ENCODE measurements around the gene PCBD1. TPM values are rescaled to one million over a fixed set of nuclear protein-coding genes. Genes with fewer than 3 reads are reported as not detected.
A peak's percentile ranks its signal among the peaks of the same experiment; 100 is the strongest.

PCBD1 gene
- total RNA-seq, 1 donor from 2014 or later = 36.6 TPM

GRCh38 chr10:70886921-70887665 is 1.3 kb downstream of the PCBD1 start:
- H3K4me1 Mint-ChIP-seq (ENCODE audit: unreplicated experiment) = peaks cover 21% of the 10 kb centered on the region
- peaks cover 14% of the 10 kb centered on the region for H3K36me3 Mint-ChIP-seq (ENCODE audit: unreplicated experiment)
- H3K4me3 Mint-ChIP-seq (ENCODE audit: unreplicated experiment) = peak overlapping the region; percentile 77
- no peak overlapping the region for H3K27ac Mint-ChIP-seq (ENCODE audit: unreplicated experiment)
- no peaks in the 10 kb centered on the region for H3K9me3 Mint-ChIP-seq (ENCODE audit: unreplicated experiment)
- DNase-seq (ENCODE audit: extremely low spot score, unreplicated experiment) = no peak
- no peak for TF ChIP-seq CTCF (IDR thresholded peaks at IDR 0.05)
- H3K27me3 Mint-ChIP-seq (ENCODE audit: unreplicated experiment) = no peaks in the 10 kb centered on the region

DNA sequence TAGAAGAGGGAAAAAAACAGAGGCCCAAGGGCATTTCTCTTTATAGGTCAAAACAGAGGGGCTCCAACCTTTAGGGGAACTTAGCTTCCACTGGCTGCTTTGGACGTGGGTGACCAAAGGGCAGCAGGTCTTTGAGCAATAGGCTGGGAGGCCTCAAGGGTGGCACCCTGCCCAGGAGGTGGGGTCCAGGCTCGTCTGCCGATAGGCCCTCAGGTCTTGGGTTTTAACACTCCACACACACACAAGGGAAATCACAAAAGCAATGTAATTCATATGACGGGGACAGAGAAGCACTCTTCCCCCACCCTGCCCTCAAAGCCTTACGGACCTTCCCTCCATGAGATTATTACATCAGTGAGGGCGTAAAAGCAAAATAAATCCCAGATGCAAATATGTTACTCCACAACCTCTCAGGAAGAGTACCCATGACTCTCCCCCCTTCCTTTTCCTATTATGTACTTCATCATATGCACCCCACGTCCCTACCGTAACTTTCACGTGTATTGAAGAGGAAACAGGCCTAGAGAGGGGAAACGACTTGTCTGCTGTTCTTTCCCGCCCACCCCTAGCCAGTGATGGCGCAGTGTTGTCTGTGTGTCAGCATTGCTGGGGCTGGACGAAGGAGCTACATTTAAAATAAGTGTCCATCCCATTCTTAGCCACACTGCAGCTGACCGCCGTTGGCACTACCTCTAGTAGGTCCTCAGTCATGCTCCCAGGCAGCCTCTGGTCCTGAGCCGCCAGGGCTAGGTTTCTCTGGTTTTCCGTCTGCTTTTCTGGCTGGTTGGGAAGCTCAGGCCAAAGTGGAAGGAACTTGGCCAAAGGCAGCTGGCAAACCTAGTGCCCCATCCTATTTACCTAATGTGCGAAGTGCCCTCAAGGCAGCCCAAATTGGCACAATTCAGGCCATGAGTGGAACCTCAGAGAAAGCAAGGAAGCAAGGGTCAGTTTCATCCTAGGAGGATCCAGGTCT is 2.1 kb downstream of the PCBD1 start:
- TF ChIP-seq CTCF (IDR thresholded peaks at IDR 0.05) = no peak
- Mint-ChIP-seq H3K27me3 (ENCODE audit: unreplicated experiment) (no peaks in the 10 kb centered on the region), H3K27ac (ENCODE audit: unreplicated experiment) (no peak overlapping the region), H3K4me1 (ENCODE audit: unreplicated experiment) (peaks cover 12% of the 10 kb centered on the region), H3K9me3 (ENCODE audit: unreplicated experiment) (no peaks in the 10 kb centered on the region), H3K36me3 (ENCODE audit: unreplicated experiment) (peaks cover 14% of the 10 kb centered on the region), H3K4me3 (ENCODE audit: unreplicated experiment) (no peak overlapping the region)
- no peak for DNase-seq (ENCODE audit: extremely low spot score, unreplicated experiment)

DNA sequence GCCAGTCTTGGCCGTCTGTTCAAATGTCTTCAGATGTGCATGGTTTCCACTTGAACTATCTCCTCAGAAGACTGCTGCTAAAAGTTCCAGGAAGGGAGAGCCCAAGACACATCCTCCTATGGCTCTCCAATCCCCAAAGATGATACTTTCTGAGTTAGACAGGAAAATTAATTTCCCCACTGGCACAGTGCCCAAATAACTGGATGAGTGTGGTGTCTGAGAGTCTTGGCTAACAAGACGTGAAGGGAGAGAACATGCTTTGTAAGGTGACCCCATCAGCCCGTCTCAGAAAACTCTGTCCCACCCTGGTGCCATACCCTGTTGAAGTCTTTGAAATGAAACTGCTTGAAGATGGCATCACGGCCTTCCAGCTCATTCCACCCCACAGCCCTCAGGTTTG is 2.9 kb downstream of the PCBD1 start:
- H3K27ac Mint-ChIP-seq (ENCODE audit: unreplicated experiment) = no peak overlapping the region
- H3K36me3 Mint-ChIP-seq (ENCODE audit: unreplicated experiment) = peaks cover 14% of the 10 kb centered on the region
- TF ChIP-seq CTCF (IDR thresholded peaks at IDR 0.05) = no peak
- H3K4me3 Mint-ChIP-seq (ENCODE audit: unreplicated experiment) = no peak overlapping the region
- no peak for DNase-seq (ENCODE audit: extremely low spot score, unreplicated experiment)
- peaks cover 11% of the 10 kb centered on the region for H3K4me1 Mint-ChIP-seq (ENCODE audit: unreplicated experiment)
- H3K9me3 Mint-ChIP-seq (ENCODE audit: unreplicated experiment) = no peaks in the 10 kb centered on the region
- H3K27me3 Mint-ChIP-seq (ENCODE audit: unreplicated experiment) = no peaks in the 10 kb centered on the region

DNA sequence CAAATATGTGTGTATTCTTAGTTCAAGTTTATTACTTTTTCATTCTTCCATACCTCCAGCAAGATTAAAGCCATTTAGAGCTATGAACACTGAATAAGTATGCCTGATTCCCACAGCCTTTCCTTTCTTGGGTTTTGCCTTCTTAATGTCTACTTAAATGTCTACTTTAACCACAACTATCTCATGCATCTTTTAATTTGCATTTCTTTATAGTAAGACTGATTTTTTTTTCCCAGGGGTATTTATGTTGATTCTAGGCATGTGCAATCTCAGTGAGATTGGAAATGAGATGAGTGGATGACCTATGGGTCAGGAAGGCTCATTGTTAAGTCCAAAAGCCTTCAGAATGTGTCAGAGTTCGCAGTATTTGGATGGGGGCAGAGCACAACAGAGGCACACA is 3.6 kb downstream of the PCBD1 start:
- peaks cover 14% of the 10 kb centered on the region for H3K36me3 Mint-ChIP-seq (ENCODE audit: unreplicated experiment)
- H3K27ac Mint-ChIP-seq (ENCODE audit: unreplicated experiment) = no peak overlapping the region
- no peak for DNase-seq (ENCODE audit: extremely low spot score, unreplicated experiment)
- TF ChIP-seq CTCF (IDR thresholded peaks at IDR 0.05) = no peak
- H3K9me3 Mint-ChIP-seq (ENCODE audit: unreplicated experiment) = no peaks in the 10 kb centered on the region
- no peak overlapping the region for H3K4me3 Mint-ChIP-seq (ENCODE audit: unreplicated experiment)
- H3K4me1 Mint-ChIP-seq (ENCODE audit: unreplicated experiment) = peaks cover 11% of the 10 kb centered on the region
- H3K27me3 Mint-ChIP-seq (ENCODE audit: unreplicated experiment) = no peaks in the 10 kb centered on the region

DNA sequence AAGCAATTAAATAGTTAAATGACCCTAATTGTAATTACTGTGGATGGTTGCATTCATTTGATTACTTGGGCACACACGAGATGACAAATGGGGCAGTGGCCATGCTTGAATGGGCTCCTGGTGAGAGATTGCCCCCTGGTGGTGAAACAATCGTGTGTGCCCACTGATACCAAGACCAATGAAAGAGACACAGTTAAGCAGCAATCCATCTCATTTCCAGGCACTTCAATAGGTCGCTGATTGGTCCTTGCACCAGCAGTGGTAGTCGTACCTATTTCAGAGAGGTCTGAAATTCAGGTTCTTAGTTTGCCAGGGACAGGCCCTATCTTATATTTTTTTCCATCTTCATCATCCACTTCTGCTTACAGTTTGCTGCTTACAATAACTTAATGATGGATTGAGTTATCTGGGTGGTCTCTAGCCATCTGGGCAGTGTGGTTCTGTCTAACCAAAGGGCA is 8.3 kb downstream of the PCBD1 start:
- Mint-ChIP-seq H3K27me3 (ENCODE audit: unreplicated experiment) (no peaks in the 10 kb centered on the region), H3K9me3 (ENCODE audit: unreplicated experiment) (no peaks in the 10 kb centered on the region), H3K36me3 (ENCODE audit: unreplicated experiment) (peaks cover 26% of the 10 kb centered on the region), H3K27ac (ENCODE audit: unreplicated experiment) (no peak overlapping the region), H3K4me3 (ENCODE audit: unreplicated experiment) (no peak overlapping the region), H3K4me1 (ENCODE audit: unreplicated experiment) (no peaks in the 10 kb centered on the region)
- TF ChIP-seq CTCF (IDR thresholded peaks at IDR 0.05) = peak; percentile 96
- DNase-seq (ENCODE audit: extremely low spot score, unreplicated experiment) = no peak

Measured in osteocyte (in vitro differentiated cells).